AG09309 (cell line): ENCODE results near the gene PER1.
A peak's percentile ranks its signal among the peaks of the same experiment; 100 is the strongest.

ENCODE experiments used
- DNase-seq: peaks from one replicate; pipeline ENCODE4 v3.0.0-alpha.2; 2010; ENCODE audit warnings: low read depth
- H3K4me3 ChIP-seq: 2 replicates; pipeline ENCODE4 v1.5.1; 2011; ENCODE audit warnings: mild to moderate bottlenecking, low read depth, low read length, moderate library complexity; ENCODE audit not compliant: control insufficient read depth
- TF ChIP-seq, protein P1 (sequence below): IDR thresholded peaks from 2 replicates; pipeline ENCODE4 v1.5.1; 2011; ENCODE audit warnings: mild to moderate bottlenecking, low read depth, low read length, inconsistent platforms; ENCODE audit not compliant: insufficient read depth, control insufficient read depth; ENCODE audit errors: missing control alignments

The PER1 gene

DNA sequence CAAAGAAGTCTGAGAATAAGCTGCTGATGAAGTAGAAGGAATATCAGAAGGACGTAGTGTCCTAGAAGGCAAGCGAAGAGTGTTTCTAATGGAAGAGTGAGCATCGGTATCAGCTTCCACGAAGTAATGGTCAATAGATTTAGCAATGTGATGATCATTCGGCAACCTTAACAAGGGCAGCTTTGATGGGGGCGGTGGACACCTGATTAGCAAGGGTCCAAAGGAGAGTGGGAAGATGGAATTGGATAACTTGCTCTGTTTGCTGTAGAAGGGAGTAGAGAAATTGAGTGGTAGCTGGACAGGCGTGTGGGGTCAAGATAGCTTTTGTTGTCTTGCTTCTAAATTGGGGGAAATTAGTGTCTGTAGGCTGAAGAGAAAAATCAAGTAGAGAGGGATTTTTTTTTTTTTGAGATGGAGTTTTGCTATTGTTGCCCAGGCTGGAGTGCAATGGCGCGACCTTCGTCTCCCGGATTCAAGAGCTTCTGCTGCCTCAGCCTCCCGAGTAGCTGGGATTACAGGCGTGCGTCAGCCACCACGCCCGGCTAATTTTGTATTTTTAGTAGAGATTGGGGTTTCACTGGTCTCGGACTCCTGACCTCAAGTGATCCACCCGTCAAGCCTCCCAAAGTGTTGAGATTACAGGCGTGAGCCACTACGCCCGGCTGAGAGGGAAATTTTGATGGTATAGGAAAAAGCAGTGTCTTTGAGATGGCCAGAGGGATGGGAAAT is 14.4 kb downstream of the PER1 start:
- DNase-seq = no peak
- TF ChIP-seq, protein P1, sequence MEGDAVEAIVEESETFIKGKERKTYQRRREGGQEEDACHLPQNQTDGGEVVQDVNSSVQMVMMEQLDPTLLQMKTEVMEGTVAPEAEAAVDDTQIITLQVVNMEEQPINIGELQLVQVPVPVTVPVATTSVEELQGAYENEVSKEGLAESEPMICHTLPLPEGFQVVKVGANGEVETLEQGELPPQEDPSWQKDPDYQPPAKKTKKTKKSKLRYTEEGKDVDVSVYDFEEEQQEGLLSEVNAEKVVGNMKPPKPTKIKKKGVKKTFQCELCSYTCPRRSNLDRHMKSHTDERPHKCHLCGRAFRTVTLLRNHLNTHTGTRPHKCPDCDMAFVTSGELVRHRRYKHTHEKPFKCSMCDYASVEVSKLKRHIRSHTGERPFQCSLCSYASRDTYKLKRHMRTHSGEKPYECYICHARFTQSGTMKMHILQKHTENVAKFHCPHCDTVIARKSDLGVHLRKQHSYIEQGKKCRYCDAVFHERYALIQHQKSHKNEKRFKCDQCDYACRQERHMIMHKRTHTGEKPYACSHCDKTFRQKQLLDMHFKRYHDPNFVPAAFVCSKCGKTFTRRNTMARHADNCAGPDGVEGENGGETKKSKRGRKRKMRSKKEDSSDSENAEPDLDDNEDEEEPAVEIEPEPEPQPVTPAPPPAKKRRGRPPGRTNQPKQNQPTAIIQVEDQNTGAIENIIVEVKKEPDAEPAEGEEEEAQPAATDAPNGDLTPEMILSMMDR = no peak
- H3K4me3 ChIP-seq = peak overlapping the region; percentile 21; the same call in 1 of the 2 replicates

DNA sequence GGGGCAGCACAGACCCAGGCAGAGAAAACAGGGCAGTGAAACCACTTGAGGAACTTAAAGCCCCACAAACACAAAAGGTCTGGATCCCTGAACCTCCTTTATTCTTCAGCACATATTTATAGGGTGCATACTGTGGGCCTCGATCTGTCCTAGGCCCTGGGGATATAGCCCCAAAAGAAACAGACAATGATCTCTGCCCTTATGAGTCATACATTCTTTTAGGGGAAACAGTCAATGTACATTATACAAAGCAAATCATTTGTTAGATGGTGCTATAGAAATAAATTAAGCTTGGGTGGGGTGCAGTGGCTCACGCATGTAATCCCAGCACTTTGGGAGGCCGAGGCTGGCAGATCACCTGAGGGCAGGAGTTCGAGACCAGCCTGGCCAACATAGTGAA is 18.3 kb downstream of the PER1 start:
- no peak overlapping the region for H3K4me3 ChIP-seq
- no peak for DNase-seq
- TF ChIP-seq, protein P1 = no peak

DNA sequence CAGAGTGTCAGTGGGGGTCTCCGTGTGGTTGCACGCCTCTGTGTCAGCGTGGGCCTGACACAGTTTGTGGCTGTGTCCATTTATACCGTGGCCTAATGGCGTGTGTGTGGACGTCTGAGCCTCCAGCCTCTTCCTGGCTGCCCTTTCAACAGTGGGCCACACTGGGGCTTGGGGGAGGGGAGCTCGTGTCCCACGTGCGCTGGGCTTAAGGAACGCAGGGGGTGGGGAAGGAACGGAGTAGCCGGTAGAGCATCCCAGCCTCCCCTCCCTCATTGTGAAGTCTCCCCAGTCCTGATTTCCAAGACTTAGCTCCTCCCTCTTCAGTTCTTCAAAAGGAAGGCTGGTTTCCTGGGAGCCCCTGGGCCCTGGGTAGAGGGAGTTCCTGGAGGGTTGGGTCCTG is 18.8 kb downstream of the PER1 start:
- TF ChIP-seq, protein P1 = no peak
- DNase-seq = no peak
- H3K4me3 ChIP-seq = no peak overlapping the region

DNA sequence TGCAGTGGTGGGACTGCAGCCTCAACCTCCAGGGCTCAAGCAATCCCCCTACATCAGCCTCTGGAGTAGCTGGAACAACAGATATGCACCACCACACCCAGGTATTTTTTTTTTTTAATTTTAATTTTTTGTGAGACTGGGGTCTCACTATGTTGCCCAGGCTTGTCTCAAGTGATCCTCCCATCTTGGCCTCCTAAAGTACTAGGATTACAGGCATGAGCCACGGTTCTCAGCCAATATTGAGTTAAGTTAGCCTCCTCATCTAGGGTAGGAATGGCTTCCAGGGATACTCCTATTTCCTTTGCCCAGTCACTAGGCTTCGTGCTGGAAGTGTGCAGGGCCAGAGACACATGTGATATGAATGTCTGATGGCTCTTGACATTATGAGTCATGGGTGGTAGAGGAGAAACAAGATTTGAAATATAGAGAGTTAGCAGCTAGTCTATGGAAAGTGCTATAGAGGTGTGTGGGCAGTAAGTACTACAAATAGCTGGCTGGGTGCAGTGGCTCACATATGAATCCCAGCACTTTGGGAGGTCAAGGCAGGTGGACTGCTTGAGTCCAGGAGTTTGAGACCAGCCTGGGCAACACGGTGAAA is 20.3 kb downstream of the PER1 start:
- no peak overlapping the region for H3K4me3 ChIP-seq
- DNase-seq = no peak
- TF ChIP-seq, protein P1 = no peak

DNA sequence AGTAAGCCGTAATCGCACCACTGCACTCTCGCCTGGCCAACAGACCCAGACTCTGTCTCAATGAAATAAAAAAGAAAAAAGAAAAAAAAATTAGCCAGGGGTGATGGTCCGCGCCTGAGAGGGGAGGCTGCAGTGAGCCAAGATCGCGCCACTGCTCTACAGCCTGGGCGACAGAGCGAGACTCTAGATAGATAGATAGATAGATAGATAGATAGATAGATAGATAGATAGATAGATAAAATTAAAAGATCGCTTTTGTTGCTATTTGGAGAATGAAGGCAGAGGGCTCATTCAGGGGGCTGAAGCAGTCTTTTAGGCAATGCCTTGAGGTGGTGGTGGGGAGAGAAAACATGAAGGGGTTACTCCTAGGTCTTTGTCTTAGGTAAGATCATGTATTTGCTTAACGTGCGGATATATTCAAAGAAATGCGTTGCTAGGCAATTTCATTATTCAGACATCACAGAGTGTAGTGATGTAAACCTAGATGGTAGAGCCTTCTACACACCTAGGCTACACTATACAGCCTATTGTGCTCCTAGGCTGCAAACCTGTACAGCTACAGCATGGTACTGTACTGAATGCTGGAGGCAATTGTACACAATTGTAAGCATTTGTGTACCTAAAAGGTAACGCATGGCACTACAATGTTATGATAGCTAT is 23.9 kb downstream of the PER1 start:
- TF ChIP-seq, protein P1 = no peak
- no peak overlapping the region for H3K4me3 ChIP-seq

DNA sequence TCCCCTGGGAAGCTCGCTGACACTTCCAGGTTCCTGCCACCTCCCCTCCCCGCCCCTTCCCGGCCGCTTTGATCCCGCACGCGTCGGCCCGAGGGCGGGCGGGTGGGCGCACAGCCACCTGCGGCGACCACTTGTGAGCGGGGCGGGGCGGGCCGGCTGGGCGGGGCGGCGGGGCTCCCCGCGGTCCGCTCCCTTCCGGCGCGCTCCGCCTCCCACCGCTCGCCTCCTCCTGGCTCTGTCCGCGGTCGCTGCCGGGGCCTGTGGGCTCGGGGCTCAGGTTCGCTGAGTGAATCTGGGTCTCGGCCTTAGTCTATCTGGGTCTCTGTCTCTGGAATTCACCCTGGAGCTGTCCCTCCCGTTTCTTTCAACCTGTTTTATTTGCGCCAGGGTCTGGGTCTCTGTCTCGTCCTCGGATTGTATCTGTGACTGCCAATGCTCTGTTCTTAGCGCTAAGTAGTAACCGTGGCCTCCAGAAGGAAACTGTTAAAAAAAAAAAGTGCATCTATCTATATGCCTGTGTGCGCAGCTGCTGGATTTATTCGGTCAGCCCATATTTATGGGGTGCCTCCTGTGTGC is 25.6 kb downstream of the PER1 start:
- H3K4me3 ChIP-seq = peak overlapping the region; percentile 49
- TF ChIP-seq, protein P1 = no peak

More for the DNA sequence above, 23.9 kb downstream of the PER1 start:
- no peak for DNase-seq

More for the DNA sequence above, 25.6 kb downstream of the PER1 start:
- DNase-seq = no peak
